ENCODE measurements around the gene MICA. TPM values are rescaled to one million over a fixed set of nuclear protein-coding genes. Genes with fewer than 3 reads are reported as not detected.
"Not testable (repeated sequence)": the region's sequence is repeated elsewhere in the genome, so short reads cannot be mapped to it uniquely, and the experiment has no call there.

Gene MICA
- total RNA-seq, 2 donors from 2014 or later = 15.0 to 16.4 TPM

- DNase-seq (ENCODE audit: low spot score) (no peak), ATAC-seq (ENCODE audit: insufficient number of reproducible peaks, low FRiP score, low read depth) (no peak)
- Histone ChIP-seq H3K9me3 (no peaks in the 10 kb centered on the region), H3K27me3 (replicated peaks; ENCODE audit: insufficient read depth) (no peaks in the 10 kb centered on the region), H3K27ac (no peak overlapping the region), H3K4me1 (ENCODE audit: control insufficient read depth in 1 of 2, low read depth in 2 of 2) (no peaks in the 10 kb centered on the region), H3K4me3 (no peak overlapping the region), H3K36me3 (no peaks in the 10 kb centered on the region)
- TF ChIP-seq CTCF (IDR thresholded peaks at IDR 0.05) = no peak
Observed at GRCh38 chr6:31386977-31387376, 16.4 kb upstream of the MICA start.

DNA sequence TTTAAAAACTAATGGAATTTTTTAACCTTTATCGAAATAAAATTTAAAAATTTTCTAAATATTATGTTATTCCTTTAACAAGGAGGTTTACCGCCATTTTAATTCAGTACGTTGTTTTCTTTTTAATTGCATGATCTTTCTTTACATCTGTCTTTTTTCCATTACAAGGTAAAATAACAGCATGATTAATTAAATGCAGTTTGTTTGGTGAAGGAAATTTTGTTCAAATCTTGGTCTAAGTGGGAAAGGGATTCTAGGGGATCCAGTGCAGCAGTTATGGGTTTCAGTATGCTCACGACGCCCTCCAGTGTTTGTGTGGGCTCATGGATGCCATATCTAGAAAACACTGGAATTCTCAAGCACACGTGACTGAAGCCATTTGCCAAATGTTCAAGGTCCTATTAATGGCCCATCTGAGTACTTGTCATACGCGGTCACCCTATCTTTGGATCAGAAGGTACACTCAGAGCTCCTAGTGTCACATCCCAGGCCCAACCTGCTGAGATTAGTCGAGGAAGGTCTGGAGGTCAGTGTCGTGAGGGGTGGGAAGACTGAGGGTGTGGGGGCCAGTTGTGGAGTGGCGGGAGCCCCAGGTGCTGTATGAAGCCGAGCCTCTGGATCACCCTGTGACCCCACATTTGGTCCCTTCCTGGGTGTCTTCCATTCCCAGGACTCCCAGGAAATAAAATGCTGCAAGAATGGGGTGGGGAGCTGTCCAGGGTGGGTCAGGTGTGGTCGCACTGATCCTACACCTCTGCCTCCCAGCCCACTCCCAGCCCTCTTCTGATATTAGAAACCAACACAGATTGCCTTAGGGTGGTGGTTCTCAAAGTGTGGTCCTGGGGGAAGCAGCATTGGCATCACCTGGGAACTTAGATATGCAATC is 14.2 kb upstream of the MICA start:
- DNase-seq (ENCODE audit: low spot score); H3K27ac ChIP-seq; H3K27me3 ChIP-seq (replicated peaks; ENCODE audit: insufficient read depth); H3K4me1 ChIP-seq (ENCODE audit: control insufficient read depth in 1 of 2, low read depth in 2 of 2); H3K4me3 ChIP-seq; H3K36me3 ChIP-seq; H3K9me3 ChIP-seq; ATAC-seq (ENCODE audit: insufficient number of reproducible peaks, low FRiP score, low read depth): not testable (repeated sequence)

DNA sequence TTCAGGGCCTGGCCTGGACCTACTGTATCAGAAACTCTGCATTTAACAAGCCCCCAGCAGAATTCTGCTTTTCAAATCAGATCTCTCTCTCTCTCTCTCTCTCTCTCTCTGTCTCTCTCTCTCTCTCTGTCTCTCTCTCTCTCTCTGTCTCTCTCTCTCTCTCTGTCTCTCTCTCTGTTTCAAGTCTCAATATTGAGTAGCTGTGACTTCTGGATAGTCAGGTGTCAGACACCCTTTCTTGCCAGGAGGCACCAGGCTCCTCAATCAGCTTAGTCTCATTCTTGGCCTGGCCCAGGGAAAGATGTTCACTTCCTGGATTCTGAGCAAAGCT is 13.6 kb upstream of the MICA start:
- H3K27me3 ChIP-seq (replicated peaks; ENCODE audit: insufficient read depth); ATAC-seq (ENCODE audit: insufficient number of reproducible peaks, low FRiP score, low read depth); H3K36me3 ChIP-seq; DNase-seq (ENCODE audit: low spot score); H3K9me3 ChIP-seq; H3K27ac ChIP-seq; H3K4me1 ChIP-seq (ENCODE audit: control insufficient read depth in 1 of 2, low read depth in 2 of 2); H3K4me3 ChIP-seq: not testable (repeated sequence)

- Histone ChIP-seq H3K9me3 (no peaks in the 10 kb centered on the region), H3K27me3 (replicated peaks; ENCODE audit: insufficient read depth) (no peaks in the 10 kb centered on the region), H3K4me3 (no peak overlapping the region), H3K36me3 (no peaks in the 10 kb centered on the region), H3K27ac (no peak overlapping the region), H3K4me1 (ENCODE audit: control insufficient read depth in 1 of 2, low read depth in 2 of 2) (peaks cover 4 to 6% of the 10 kb centered on the region in 2 donors)
- DNase-seq (ENCODE audit: low spot score) (no peak), ATAC-seq (ENCODE audit: insufficient number of reproducible peaks, low FRiP score, low read depth) (no peak)
- no peak for TF ChIP-seq CTCF (IDR thresholded peaks at IDR 0.05)
Observed at GRCh38 chr6:31393932-31394331, 9.5 kb upstream of the MICA start.

DNA sequence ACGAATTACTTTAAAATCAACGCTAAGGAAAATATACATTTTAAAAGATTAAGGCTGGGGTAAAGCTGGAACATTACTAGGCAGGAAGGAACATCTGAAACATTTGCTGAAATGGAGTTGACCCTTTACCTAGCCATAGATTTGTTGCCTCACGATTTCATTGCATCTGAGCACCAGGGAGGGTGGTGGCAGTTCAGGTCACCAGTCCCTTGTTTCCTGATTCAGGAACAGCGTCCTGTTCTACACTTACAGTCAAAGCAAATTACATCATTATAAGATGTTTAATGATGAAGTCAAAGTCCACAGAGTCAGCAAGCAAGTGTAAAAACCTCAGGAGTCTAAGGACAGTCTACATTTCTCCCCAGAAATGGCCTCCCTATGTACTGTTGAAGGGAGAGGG is 9.0 kb upstream of the MICA start:
- no peak for TF ChIP-seq CTCF (IDR thresholded peaks at IDR 0.05)
- H3K27me3 ChIP-seq (replicated peaks; ENCODE audit: insufficient read depth) = no peaks in the 10 kb centered on the region
- ATAC-seq (ENCODE audit: insufficient number of reproducible peaks, low FRiP score, low read depth) (no peak), DNase-seq (ENCODE audit: low spot score) (no peak)
- H3K36me3 ChIP-seq = no peaks in the 10 kb centered on the region
- H3K4me1 ChIP-seq (ENCODE audit: control insufficient read depth in 1 of 2, low read depth in 2 of 2) = peaks cover 4 to 6% of the 10 kb centered on the region in 2 donors
- H3K4me3 ChIP-seq = no peak overlapping the region
- H3K9me3 ChIP-seq = no peaks in the 10 kb centered on the region
- H3K27ac ChIP-seq = no peak overlapping the region

DNA sequence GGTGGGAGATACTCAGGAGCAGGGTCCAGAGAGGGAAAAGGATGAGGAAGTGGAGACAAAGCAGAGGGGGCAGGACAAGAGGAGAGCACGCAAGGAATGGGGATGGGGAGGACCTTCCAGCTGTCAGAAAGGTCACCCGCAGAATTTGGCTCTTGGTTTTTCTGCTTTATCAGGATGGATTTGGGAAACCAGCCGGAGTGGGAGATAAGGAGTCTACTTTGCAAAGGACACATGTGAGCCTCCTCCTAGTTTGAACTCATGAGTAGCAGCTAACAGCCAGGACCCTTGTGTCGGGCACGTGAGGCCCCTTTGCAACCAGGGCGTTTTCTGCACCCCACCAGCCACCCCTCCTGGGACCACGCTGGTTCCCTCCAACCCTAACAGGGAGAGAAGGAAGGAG is 7.6 kb upstream of the MICA start:
- no peak for TF ChIP-seq CTCF (IDR thresholded peaks at IDR 0.05)
- Histone ChIP-seq H3K36me3 (no peaks in the 10 kb centered on the region), H3K27ac (no peak overlapping the region), H3K9me3 (no peaks in the 10 kb centered on the region), H3K4me3 (no peak overlapping the region), H3K4me1 (ENCODE audit: control insufficient read depth in 1 of 2, low read depth in 2 of 2) (peaks cover 4 to 6% of the 10 kb centered on the region in 2 donors), H3K27me3 (replicated peaks; ENCODE audit: insufficient read depth) (no peaks in the 10 kb centered on the region)
- DNase-seq (ENCODE audit: low spot score) (no peak), ATAC-seq (ENCODE audit: insufficient number of reproducible peaks, low FRiP score, low read depth) (no peak)

Data from thoracic aorta (tissue), 2 donors.